ENCODE data around the gene RTBDN. TPM values are rescaled to one million over a fixed set of nuclear protein-coding genes. Genes with fewer than 3 reads are reported as not detected.
"Not testable (repeated sequence)": the region's sequence is repeated elsewhere in the genome, so short reads cannot be mapped to it uniquely, and the experiment has no call there.

The RTBDN gene
- total RNA-seq, 4 donors from 2014 or later: not detected

GRCh38 chr19:12800923-12801465 lies 33.4 kb downstream of the RTBDN start:
- Histone ChIP-seq H3K4me1 (peaks cover 23 to 46% (median 36%) of the 10 kb centered on the region in 3 donors), H3K4me3 (peak overlapping the region; percentile 76 to 91 (median 82)), H3K36me3 (peaks cover 0 to 39% (median 0%) of the 10 kb centered on the region in 3 donors), H3K9me3 (no peaks in the 10 kb centered on the region), H3K27me3 (no peaks in the 10 kb centered on the region), H3K27ac (peak overlapping the region; percentile 65 to 90 (median 86))
- no peak for DNase-seq
- 4% methylated on average over 12 of the region's 38 CpGs; no CpG with 5 or more reads in 1 of the 2 donors for WGBS, 2 donors
- intact Hi-C loops (cut with DNase I): loop anchor here (5.0 to 10.0 kb wide), 2 partner anchors 34 to 86 kb away; no protein-coding TSS in a partner anchor
- TF ChIP-seq CTCF (IDR thresholded peaks at IDR 0.05) (no peak), POLR2A (IDR thresholded peaks at IDR 0.05) (no peak)

- 60 to 78% methylated on average over 1 of the region's 1 CpG for WGBS, 2 donors
- no peak for TF ChIP-seq CTCF (IDR thresholded peaks at IDR 0.05)
- TF ChIP-seq POLR2A (IDR thresholded peaks at IDR 0.05): no peak
- intact Hi-C loops (cut with DNase I): loop anchor here (5.0 to 10.0 kb wide), 2 partner anchors 33 to 86 kb away; no protein-coding TSS in a partner anchor
- Histone ChIP-seq H3K36me3 (peaks cover 0 to 39% (median 0%) of the 10 kb centered on the region in 3 donors), H3K4me3 (peak overlapping the region; percentile 76 to 91 (median 82)), H3K4me1 (peaks cover 28 to 50% (median 38%) of the 10 kb centered on the region in 3 donors), H3K9me3 (no peaks in the 10 kb centered on the region), H3K27ac (peak overlapping the region; percentile 65 to 90 (median 86)), H3K27me3 (no peaks in the 10 kb centered on the region)
- no peak for DNase-seq
Observed at GRCh38 chr19:12800466-12800770, 34.0 kb downstream of the RTBDN start.

GRCh38 chr19:12799742-12800465 lies 34.5 kb downstream of the RTBDN start:
- 89 to 100% methylated on average over 8 to 12 of the region's 18 CpGs for WGBS, 2 donors
- DNase-seq: no peak
- TF ChIP-seq POLR2A (IDR thresholded peaks at IDR 0.05): no peak
- TF ChIP-seq CTCF (IDR thresholded peaks at IDR 0.05): no peak
- peaks cover 0 to 39% (median 0%) of the 10 kb centered on the region in 3 donors for H3K36me3 ChIP-seq
- peak overlapping the region in 2 of 4 donors; percentile 78 to 91 for H3K4me3 ChIP-seq
- no peaks in the 10 kb centered on the region for H3K27me3 ChIP-seq
- no peaks in the 10 kb centered on the region for H3K9me3 ChIP-seq
- peak overlapping the region in 3 of 4 donors; percentile 65 to 90 (median 85) for H3K27ac ChIP-seq
- peaks cover 29 to 55% (median 44%) of the 10 kb centered on the region in 3 donors for H3K4me1 ChIP-seq
- intact Hi-C loops (cut with DNase I): loop anchor here (5.0 to 10.0 kb wide), 2 partner anchors 33 to 85 kb away; no protein-coding TSS in a partner anchor

GRCh38 chr19:12797607-12798006 lies 36.8 kb downstream of the RTBDN start:
- H3K27ac ChIP-seq; H3K9me3 ChIP-seq; H3K27me3 ChIP-seq; DNase-seq; intact Hi-C loops (cut with DNase I); H3K4me3 ChIP-seq: not testable (repeated sequence)
- Histone ChIP-seq H3K36me3 (peaks cover 0 to 39% (median 3%) of the 10 kb centered on the region in 3 donors), H3K4me1 (peaks cover 38 to 65% (median 48%) of the 10 kb centered on the region in 3 donors)
- WGBS, 2 donors: 91 to 96% methylated on average over 5 to 7 of the region's 7 CpGs

- peaks cover 0 to 39% (median 8%) of the 10 kb centered on the region in 3 donors for H3K36me3 ChIP-seq
- intact Hi-C loops (cut with DNase I): no loop called here
- H3K27ac ChIP-seq: peak overlapping the region in 2 of 4 donors; percentile 78 to 99
- WGBS, 2 donors: 77 to 83% methylated on average over 6 of the region's 6 CpGs
- no peak for TF ChIP-seq CTCF (IDR thresholded peaks at IDR 0.05)
- peaks cover 34 to 61% (median 43%) of the 10 kb centered on the region in 3 donors for H3K4me1 ChIP-seq
- H3K27me3 ChIP-seq: no peaks in the 10 kb centered on the region
- no peak for DNase-seq
- no peak overlapping the region for H3K4me3 ChIP-seq
- no peaks in the 10 kb centered on the region for H3K9me3 ChIP-seq
Observed at GRCh38 chr19:12797141-12797587, 37.2 kb downstream of the RTBDN start.

Measured in esophagus squamous epithelium (tissue), 5 donors.